Stimulated activated CD8-positive, alpha-beta memory T cell treated with anti-CD3 and anti-CD28 coated beads, Interleukin-7, amount 100 ng/mL, for 48 hours (primary cell): ENCODE data around the gene BRMS1.

ENCODE experiments used
- DNase-seq, 2 donors: peaks; one replicate each; pipeline ENCODE4 v3.0.0-alpha.2; 2020; ENCODE audit warnings: low read depth in 1 of 2; ENCODE audit errors: extremely low read depth in 1 of 2

Gene BRMS1

GRCh38 chr11:66288671-66289547 lies 56.0 kb downstream of the BRMS1 start, which contains the start of gene YIF1A:
YIF1A (minus strand) TSS chr11:66289143; CDS start chr11:66288985, 158 bp downstream.
- DNase-seq, result peak; percentile 93 to 98

- DNase-seq, result no peak
Measured at GRCh38 chr11:66287889-66288670, 56.8 kb downstream of the BRMS1 start.
